HUES48 (cell line): ENCODE measurements around the gene PEX11B.

Source experiments
- H3K27ac ChIP-seq: one replicate; pipeline ENCODE4 v1.7.0; 2013; ENCODE audit warnings: low read depth, low read length, inconsistent platforms
- H3K27me3 ChIP-seq: 2 replicates; pipeline ENCODE4 v1.6.1; 2013; ENCODE audit warnings: mild to moderate bottlenecking, low read length; ENCODE audit not compliant: control insufficient read depth, insufficient read depth
- H3K36me3 ChIP-seq: 2 replicates; pipeline ENCODE4 v1.6.1; 2013; ENCODE audit warnings: low read length; ENCODE audit not compliant: control insufficient read depth, insufficient read depth
- H3K4me1 ChIP-seq: 2 replicates; pipeline ENCODE4 v1.6.1; 2013; ENCODE audit warnings: mild to moderate bottlenecking, low read length; ENCODE audit not compliant: control insufficient read depth, insufficient read depth
- H3K4me3 ChIP-seq: 2 replicates; pipeline ENCODE4 v1.5.1; 2013; ENCODE audit warnings: mild to moderate bottlenecking, low read depth, low read length
- H3K9ac ChIP-seq: 2 replicates; pipeline ENCODE4 v1.6.1; 2013; ENCODE audit warnings: mild to moderate bottlenecking, low read depth, low read length, moderate library complexity
- H3K9me3 ChIP-seq: 2 replicates; pipeline ENCODE4 v1.6.1; 2013; ENCODE audit warnings: low read length; ENCODE audit not compliant: control insufficient read depth, insufficient read depth

The PEX11B gene

GRCh38 chr1:145906954-145907753 lies 11.4 kb downstream of the PEX11B start:
- Histone ChIP-seq H3K9me3 (no peaks in the 10 kb centered on the region), H3K36me3 (peaks cover 4% of the 10 kb centered on the region; the same call in 1 of the 2 replicates), H3K27ac (no peak overlapping the region), H3K9ac (no peak overlapping the region), H3K4me1 (0 out of 2 replicates have a peak, but pooled peaks cover 4% of the 10 kb centered on the region), H3K4me3 (no peak overlapping the region), H3K27me3 (no peaks in the 10 kb centered on the region)

GRCh38 chr1:145901312-145902021 lies 17.1 kb downstream of the PEX11B start:
- H3K4me1 ChIP-seq = no peaks in the 10 kb centered on the region
- H3K9ac ChIP-seq = no peak overlapping the region
- H3K27ac ChIP-seq = no peak overlapping the region
- H3K9me3 ChIP-seq = no peaks in the 10 kb centered on the region
- no peaks in the 10 kb centered on the region for H3K36me3 ChIP-seq
- H3K27me3 ChIP-seq = no peaks in the 10 kb centered on the region
- H3K4me3 ChIP-seq = no peak overlapping the region

- H3K9ac ChIP-seq = no peak overlapping the region
- H3K4me3 ChIP-seq = no peak overlapping the region
- H3K9me3 ChIP-seq = no peaks in the 10 kb centered on the region
- H3K4me1 ChIP-seq = no peaks in the 10 kb centered on the region
- no peak overlapping the region for H3K27ac ChIP-seq
- H3K36me3 ChIP-seq = no peaks in the 10 kb centered on the region
- H3K27me3 ChIP-seq = no peaks in the 10 kb centered on the region
Measured at GRCh38 chr1:145898756-145899155, 19.8 kb downstream of the PEX11B start.

GRCh38 chr1:145897969-145898368 lies 20.5 kb downstream of the PEX11B start:
- H3K36me3 ChIP-seq = no peaks in the 10 kb centered on the region
- H3K9me3 ChIP-seq = no peaks in the 10 kb centered on the region
- no peaks in the 10 kb centered on the region for H3K27me3 ChIP-seq
- no peak overlapping the region for H3K9ac ChIP-seq
- no peak overlapping the region for H3K27ac ChIP-seq
- H3K4me3 ChIP-seq = no peak overlapping the region
- H3K4me1 ChIP-seq = no peaks in the 10 kb centered on the region

GRCh38 chr1:145895471-145895870 lies 23.0 kb downstream of the PEX11B start:
- no peaks in the 10 kb centered on the region for H3K9me3 ChIP-seq

GRCh38 chr1:145893306-145894055 lies 25.0 kb downstream of the PEX11B start:
- no peaks in the 10 kb centered on the region for H3K36me3 ChIP-seq
- no peak overlapping the region for H3K27ac ChIP-seq
- peaks cover 7% of the 10 kb centered on the region; the same call in 1 of the 2 replicates for H3K4me1 ChIP-seq
- no peak overlapping the region for H3K4me3 ChIP-seq
- no peak overlapping the region for H3K9ac ChIP-seq
- no peaks in the 10 kb centered on the region for H3K9me3 ChIP-seq
- no peaks in the 10 kb centered on the region for H3K27me3 ChIP-seq

More at GRCh38 chr1:145895471-145895870, 23.0 kb downstream of the PEX11B start:
- Histone ChIP-seq H3K4me1 (peaks cover 7% of the 10 kb centered on the region; the same call in 1 of the 2 replicates), H3K4me3 (no peak overlapping the region), H3K27ac (no peak overlapping the region), H3K27me3 (no peaks in the 10 kb centered on the region), H3K9ac (no peak overlapping the region), H3K36me3 (no peaks in the 10 kb centered on the region)

GRCh38 chr1:145892486-145893087 lies 25.9 kb downstream of the PEX11B start:
- H3K27me3 ChIP-seq = no peaks in the 10 kb centered on the region
- no peaks in the 10 kb centered on the region for H3K36me3 ChIP-seq
- H3K9me3 ChIP-seq = no peaks in the 10 kb centered on the region
- peaks cover 10% of the 10 kb centered on the region; the same call in 1 of the 2 replicates for H3K4me1 ChIP-seq
- peak overlapping the region; percentile 69 for H3K27ac ChIP-seq
- H3K4me3 ChIP-seq = peak overlapping the region; percentile 42
- H3K9ac ChIP-seq = no peak overlapping the region

GRCh38 chr1:145891587-145892485 lies 26.7 kb downstream of the PEX11B start:
- Histone ChIP-seq H3K9ac (no peak overlapping the region), H3K4me3 (peak overlapping the region; percentile 42), H3K27ac (peak overlapping the region; percentile 69), H3K36me3 (no peaks in the 10 kb centered on the region), H3K9me3 (no peaks in the 10 kb centered on the region), H3K4me1 (peaks cover 12% of the 10 kb centered on the region; the same call in 1 of the 2 replicates), H3K27me3 (no peaks in the 10 kb centered on the region)

- H3K4me1 ChIP-seq = peaks cover 12% of the 10 kb centered on the region; the same call in 1 of the 2 replicates
- no peaks in the 10 kb centered on the region for H3K9me3 ChIP-seq
- no peak overlapping the region for H3K27ac ChIP-seq
- no peak overlapping the region for H3K4me3 ChIP-seq
- no peak overlapping the region for H3K9ac ChIP-seq
- H3K36me3 ChIP-seq = no peaks in the 10 kb centered on the region
- H3K27me3 ChIP-seq = no peaks in the 10 kb centered on the region
Measured at GRCh38 chr1:145891143-145891542, 27.4 kb downstream of the PEX11B start.

GRCh38 chr1:145889722-145890121 lies 28.8 kb downstream of the PEX11B start:
- peaks cover 12% of the 10 kb centered on the region; the same call in 1 of the 2 replicates for H3K4me1 ChIP-seq
- H3K9ac ChIP-seq = no peak overlapping the region
- H3K4me3 ChIP-seq = no peak overlapping the region
- no peak overlapping the region for H3K27ac ChIP-seq
- no peaks in the 10 kb centered on the region for H3K9me3 ChIP-seq
- H3K36me3 ChIP-seq = no peaks in the 10 kb centered on the region
- H3K27me3 ChIP-seq = peaks cover 9% of the 10 kb centered on the region
